ENCODE measurements around the gene COL8A1.

GRCh38 chr3:99706410-99706809, 68.0 kb downstream of the COL8A1 start:
- TF ChIP-seq TAF1 (IDR thresholded peaks at IDR 0.05; ENCODE audit: low read depth, low read length) (no peak), POLR2A (IDR thresholded peaks at IDR 0.05; ENCODE audit: low read depth, low read length) (no peak)
